Measurements from ENCODE around the gene REG1A. TPM values are rescaled to one million over a fixed set of nuclear protein-coding genes. Genes with fewer than 3 reads are reported as not detected.

REG1A gene
- total RNA-seq, 1 experiment from 2014 or later: 4.3 TPM

- H3K9me3 ChIP-seq (ENCODE audit: control insufficient read depth, insufficient read depth, low read depth, low read length): no peaks in the 10 kb centered on the region
- no peak for DNase-seq (ENCODE audit: low read depth, low spot score)
- intact Hi-C loops (cut with micrococcal nuclease; ENCODE audit: unreplicated experiment) (no loop called here), in situ Hi-C loops (cut with HindIII; ENCODE audit: low pct_unique_long_range_greater_than_20kb, low sequenced_read_pairs) (no loop called here)
- no peaks in the 10 kb centered on the region for H3K4me1 ChIP-seq (ENCODE audit: control insufficient read depth, insufficient read depth, low read length)
- TF ChIP-seq REST (IDR thresholded peaks at IDR 0.05; ENCODE audit: insufficient read depth in 1 of 2, low read depth in 2 of 2, low read length in 1 of 2): no peak
- TF ChIP-seq POLR2AphosphoS5 (IDR thresholded peaks at IDR 0.05; ENCODE audit: low read depth, low read length): no peak
- H3K27me3 ChIP-seq (ENCODE audit: control insufficient read depth, insufficient read depth, low read length): no peaks in the 10 kb centered on the region
- no peaks in the 10 kb centered on the region for H3K36me3 ChIP-seq (ENCODE audit: control insufficient read depth, insufficient read depth, low read length)
- POLR2A ChIA-PET: no interaction called here
- BruUV-seq (replicated peaks): no TSS peak
- no peak overlapping the region for H3K27ac ChIP-seq (ENCODE audit: low read length)
- CTCF ChIA-PET: no interaction called here
- ATAC-seq: no peak
- H3K4me3 ChIP-seq (ENCODE audit: low read depth in 2 of 2, low read length in 2 of 2): no peak overlapping the region
Measured at GRCh38 chr2:79159030-79159429, 38.7 kb downstream of the REG1A start.

GRCh38 chr2:79159653-79160052 is 39.4 kb downstream of the REG1A start, which contains the start of gene REG3A:
Gene REG3A, minus strand, starts transcription at chr2:79159753. Its CDS starts 348 bp downstream, at chr2:79159405.
- no peak for TF ChIP-seq TCF7L2 (IDR thresholded peaks at IDR 0.05; ENCODE audit: low read depth, low read length)
- no peak for TF ChIP-seq CTCF (IDR thresholded peaks at IDR 0.05)
- no peak for TF ChIP-seq REST (IDR thresholded peaks at IDR 0.05; ENCODE audit: insufficient read depth in 1 of 2, low read depth in 2 of 2, low read length in 1 of 2)
- no peak for TF ChIP-seq POLR2AphosphoS5 (IDR thresholded peaks at IDR 0.05; ENCODE audit: low read depth, low read length)

More at GRCh38 chr2:79159653-79160052, 39.4 kb downstream of the REG1A start, which contains the start of gene REG3A:
- Histone ChIP-seq H3K27ac (ENCODE audit: low read length) (no peak within 1 kb of the TSS), H3K4me3 (ENCODE audit: low read depth in 2 of 2, low read length in 2 of 2) (no peak within 1 kb of the TSS), H3K27me3 (ENCODE audit: control insufficient read depth, insufficient read depth, low read length) (no peaks in the 10 kb centered on the region), H3K9me3 (ENCODE audit: control insufficient read depth, insufficient read depth, low read depth, low read length) (no peaks in the 10 kb centered on the region), H3K36me3 (ENCODE audit: control insufficient read depth, insufficient read depth, low read length) (no peaks in the 10 kb centered on the region), H3K4me1 (ENCODE audit: control insufficient read depth, insufficient read depth, low read length) (no peaks in the 10 kb centered on the region)
- in situ Hi-C loops (cut with HindIII; ENCODE audit: low pct_unique_long_range_greater_than_20kb, low sequenced_read_pairs) (no loop called here), intact Hi-C loops (cut with micrococcal nuclease; ENCODE audit: unreplicated experiment) (no loop called here)
- CTCF ChIA-PET: no interaction called here
- no peak for ATAC-seq
- no peak for DNase-seq (ENCODE audit: low read depth, low spot score)
- no TSS peak for BruUV-seq (replicated peaks)
- POLR2A ChIA-PET: no interaction called here

Measured in Panc1 (cell line).